NCI-H2196 (cell line): Measurements from ENCODE around the gene DTX1.
A peak's percentile ranks its signal among the peaks of the same experiment; 100 is the strongest.
"Not testable (repeated sequence)": the region's sequence is repeated elsewhere in the genome, so short reads cannot be mapped to it uniquely, and the experiment has no call there.

Source experiments
- DNase-seq: peaks from one replicate; lab custom pipeline; 2025; ENCODE audit not compliant: unreplicated experiment; lab: John Stamatoyannopoulos, UW

The DTX1 gene

GRCh38 chr12:113112043-113112899 lies 55.7 kb downstream of the DTX1 start:
- no peak for DNase-seq

GRCh38 chr12:113113397-113113796 lies 56.9 kb downstream of the DTX1 start:
- no peak for DNase-seq

GRCh38 chr12:113114447-113115178 lies 58.1 kb downstream of the DTX1 start:
- DNase-seq, result no peak

GRCh38 chr12:113115455-113116126 lies 59.1 kb downstream of the DTX1 start:
- no peak for DNase-seq

GRCh38 chr12:113116875-113117274 lies 60.3 kb downstream of the DTX1 start:
- peak; percentile 39 for DNase-seq

GRCh38 chr12:113117684-113118083 lies 61.2 kb downstream of the DTX1 start:
- DNase-seq, result not testable (repeated sequence)

- no peak for DNase-seq
These were observed 61.6 kb downstream of the DTX1 start for GRCh38 chr12:113118142-113118541.

GRCh38 chr12:113119980-113120669 lies 63.6 kb downstream of the DTX1 start:
- DNase-seq, result peak; percentile 8

GRCh38 chr12:113120670-113121370 lies 64.3 kb downstream of the DTX1 start:
- DNase-seq, result peak; percentile 43

GRCh38 chr12:113127791-113128199 lies 71.3 kb downstream of the DTX1 start:
- DNase-seq, result no peak

- no peak for DNase-seq
These were observed 72.5 kb downstream of the DTX1 start for GRCh38 chr12:113128802-113129663.

- no peak for DNase-seq
These were observed 73.3 kb downstream of the DTX1 start for GRCh38 chr12:113129664-113130456.

GRCh38 chr12:113130457-113131135 lies 74.1 kb downstream of the DTX1 start:
- DNase-seq, result no peak

- DNase-seq, result no peak
These were observed 75.0 kb downstream of the DTX1 start for GRCh38 chr12:113131556-113131955.

- no peak for DNase-seq
These were observed 76.5 kb downstream of the DTX1 start for GRCh38 chr12:113133036-113133435.

- no peak for DNase-seq
These were observed 77.1 kb downstream of the DTX1 start for GRCh38 chr12:113133666-113134065.

- no peak for DNase-seq
These were observed 77.5 kb downstream of the DTX1 start for GRCh38 chr12:113134071-113134470.

- DNase-seq, result no peak
These were observed 78.0 kb downstream of the DTX1 start for GRCh38 chr12:113134521-113134951.
